ENCODE results near the gene PARD6G. TPM values are rescaled to one million over a fixed set of nuclear protein-coding genes. Genes with fewer than 3 reads are reported as not detected.

The PARD6G gene
- total RNA-seq, 4 donors from 2014 or later: 33.3 to 64.1 (median 46.2) TPM

GRCh38 chr18:80112624-80113248 lies 134.6 kb downstream of the PARD6G start:
- H3K27me3 ChIP-seq: no peaks in the 10 kb centered on the region
- H3K4me3 ChIP-seq (replicated peaks in 1 of 3): no peak overlapping the region
- 32 to 38% methylated on average over 1 of the region's 1 CpG for WGBS, 2 donors
- H3K4me1 ChIP-seq: peaks cover 9 to 13% of the 10 kb centered on the region in 2 donors
- H3K36me3 ChIP-seq: no peaks in the 10 kb centered on the region
- intact Hi-C loops (cut with DNase I): no loop called here
- TF ChIP-seq POLR2A (IDR thresholded peaks at IDR 0.05) (no peak), CTCF (IDR thresholded peaks at IDR 0.05) (no peak)
- no peak for DNase-seq
- no peaks in the 10 kb centered on the region for H3K9me3 ChIP-seq
- no peak overlapping the region for H3K27ac ChIP-seq

- Histone ChIP-seq H3K4me3 (replicated peaks in 1 of 3) (peak overlapping the region; percentile 8 to 52 (median 42)), H3K27ac (peak overlapping the region; percentile 8 to 91 (median 62)), H3K36me3 (no peaks in the 10 kb centered on the region), H3K9me3 (no peaks in the 10 kb centered on the region), H3K4me1 (peaks cover 9 to 13% of the 10 kb centered on the region in 2 donors), H3K27me3 (no peaks in the 10 kb centered on the region)
- TF ChIP-seq CTCF (IDR thresholded peaks at IDR 0.05) (no peak), POLR2A (IDR thresholded peaks at IDR 0.05) (no peak)
- intact Hi-C loops (cut with DNase I): no loop called here
- 0 to 1% methylated on average over 25 to 33 of the region's 34 CpGs for WGBS, 2 donors
- peak; percentile 31 to 32 for DNase-seq
These were observed 137.6 kb downstream of the PARD6G start for GRCh38 chr18:80109676-80110078.

- Histone ChIP-seq H3K36me3 (no peaks in the 10 kb centered on the region), H3K4me3 (replicated peaks in 1 of 3) (peak within 1 kb of the TSS; percentile 8 to 52 (median 42)), H3K27ac (peak within 1 kb of the TSS; percentile 89 to 95 (median 91)), H3K9me3 (no peaks in the 10 kb centered on the region), H3K4me1 (peaks cover 9 to 13% of the 10 kb centered on the region in 2 donors), H3K27me3 (no peaks in the 10 kb centered on the region)
- DNase-seq: peak; percentile 78 to 79
- intact Hi-C loops (cut with DNase I): no loop called here
- TF ChIP-seq CTCF (IDR thresholded peaks at IDR 0.05) (no peak), POLR2A (IDR thresholded peaks at IDR 0.05) (peak in 1 of 2 donors; percentile 61)
- WGBS, 2 donors: 9 to 24% methylated on average over 1 to 20 of the region's 76 CpGs
These were observed 138.3 kb downstream of the PARD6G start, which contains the start of gene ADNP2 for GRCh38 chr18:80108739-80109675. ADNP2 (plus strand) TSS chr18:80109262; CDS start chr18:80117543, 8,281 bp downstream.

GRCh38 chr18:80108121-80108536 lies 139.2 kb downstream of the PARD6G start:
- H3K4me1 ChIP-seq: peaks cover 9 to 13% of the 10 kb centered on the region in 2 donors
- WGBS, 2 donors: 92 to 96% methylated on average over 23 of the region's 23 CpGs
- no peak for TF ChIP-seq CTCF (IDR thresholded peaks at IDR 0.05)
- no peak for TF ChIP-seq POLR2A (IDR thresholded peaks at IDR 0.05)

More at GRCh38 chr18:80108121-80108536, 139.2 kb downstream of the PARD6G start:
- DNase-seq: peak in 1 of 2 donors; percentile 15
- H3K36me3 ChIP-seq: no peaks in the 10 kb centered on the region
- peak overlapping the region in 1 of 3 donors; percentile 91 for H3K27ac ChIP-seq
- no peak overlapping the region for H3K4me3 ChIP-seq (replicated peaks in 1 of 3)
- no peaks in the 10 kb centered on the region for H3K9me3 ChIP-seq
- intact Hi-C loops (cut with DNase I): no loop called here
- no peaks in the 10 kb centered on the region for H3K27me3 ChIP-seq

Data from thyroid gland (tissue), 4 donors.